HT-29 (cell line): ENCODE data around the gene POLG2. TPM values are rescaled to one million over a fixed set of nuclear protein-coding genes. Genes with fewer than 3 reads are reported as not detected.
A peak's percentile ranks its signal among the peaks of the same experiment; 100 is the strongest.
"Not testable (repeated sequence)": the region's sequence is repeated elsewhere in the genome, so short reads cannot be mapped to it uniquely, and the experiment has no call there.

Experiments
- DNase-seq: peaks from one replicate; pipeline ENCODE4 v3.0.0-alpha.2; 2015; ENCODE audit warnings: low spot score
- total RNA-seq: library from RNA; depleted of rRNA; stranded (reverse); fragments of >200 nt; shearing (Covaris generic); gene quantifications from 2 replicates; pipeline ENCODE4 v1.2.3, GENCODE V29; 2014

The POLG2 gene
- total RNA-seq, 1 experiment from 2014 or later: 6.5 TPM

GRCh38 chr17:64505340-64506200, 8.7 kb upstream of the POLG2 start:
- peak; percentile 86 for DNase-seq

- DNase-seq: no peak
Measured at GRCh38 chr17:64504769-64505339, 8.0 kb upstream of the POLG2 start.

- DNase-seq: no peak
Measured at GRCh38 chr17:64503821-64504768, 7.2 kb upstream of the POLG2 start.

GRCh38 chr17:64503341-64503740, 6.5 kb upstream of the POLG2 start:
- DNase-seq: no peak

- no peak for DNase-seq
Measured at GRCh38 chr17:64502809-64503208, 6.0 kb upstream of the POLG2 start.

GRCh38 chr17:64502021-64502420, 5.2 kb upstream of the POLG2 start:
- DNase-seq: no peak

GRCh38 chr17:64500862-64501765, 4.3 kb upstream of the POLG2 start:
- DNase-seq: no peak

GRCh38 chr17:64500487-64500859, 3.6 kb upstream of the POLG2 start:
- DNase-seq: peak; percentile 20

- DNase-seq: peak; percentile 25
Measured at GRCh38 chr17:64499805-64500486, 3.1 kb upstream of the POLG2 start.

- DNase-seq: peak; percentile 45
Measured at GRCh38 chr17:64498308-64499203, 1.7 kb upstream of the POLG2 start.

GRCh38 chr17:64497565-64498035, 746 bp upstream of the POLG2 start:
- peak; percentile 62 for DNase-seq

- DNase-seq: peak; percentile 38
Measured at GRCh38 chr17:64496348-64496785, 487 bp downstream of the POLG2 start.

GRCh38 chr17:64495300-64495699, 1.6 kb downstream of the POLG2 start:
- DNase-seq: not testable (repeated sequence)

- no peak for DNase-seq
Measured at GRCh38 chr17:64494121-64494520, 2.7 kb downstream of the POLG2 start.

- peak; percentile 60 for DNase-seq
Measured at GRCh38 chr17:64492481-64493109, 4.3 kb downstream of the POLG2 start.

- DNase-seq: no peak
Measured at GRCh38 chr17:64491994-64492393, 4.9 kb downstream of the POLG2 start.

GRCh38 chr17:64491034-64491860, 5.6 kb downstream of the POLG2 start:
- DNase-seq: peak; percentile 63

- no peak for DNase-seq
Measured at GRCh38 chr17:64488301-64488700, 8.6 kb downstream of the POLG2 start.
